ENCODE results near the gene PHLDA3. TPM values are rescaled to one million over a fixed set of nuclear protein-coding genes. Genes with fewer than 3 reads are reported as not detected.

The PHLDA3 gene
- total RNA-seq, 1 donor from 2014 or later = 115 TPM

DNA sequence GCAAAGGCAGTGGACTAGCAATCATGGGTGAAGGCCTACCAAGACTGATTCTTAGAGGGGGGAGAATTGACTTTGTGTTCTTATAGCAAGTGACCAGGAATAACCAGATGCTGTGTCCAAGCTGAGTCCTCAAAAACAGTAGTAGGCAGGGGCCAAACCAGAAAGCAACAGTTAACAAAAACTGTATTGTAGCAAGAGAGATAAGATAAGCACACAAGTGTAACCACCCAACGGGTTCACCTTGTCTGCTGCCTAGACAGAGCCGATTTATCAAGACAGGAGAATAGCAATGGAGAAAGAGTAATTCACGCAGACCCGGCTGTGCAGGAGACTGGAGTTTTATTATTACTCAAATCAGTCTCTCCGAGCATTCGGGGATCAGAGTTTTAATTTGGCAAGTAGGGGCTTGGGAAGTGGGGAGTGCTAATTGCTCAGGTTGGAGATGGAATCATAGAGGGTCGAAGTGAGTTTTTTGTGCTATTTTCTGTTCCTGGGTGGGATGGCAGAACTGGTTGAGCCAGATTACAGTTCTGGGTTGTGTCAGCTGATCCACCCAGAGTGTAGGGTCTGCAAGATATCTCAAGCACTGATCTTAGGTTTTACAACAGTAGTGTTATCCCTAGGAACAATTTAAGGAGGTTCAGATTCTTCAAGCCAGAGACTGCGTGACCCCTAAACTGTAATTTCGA, 46.2 kb upstream of the PHLDA3 start:
- Mint-ChIP-seq H3K4me1 (ENCODE audit: low read depth) (peaks cover 24% of the 10 kb centered on the region), H3K9me3 (ENCODE audit: low read depth) (no peaks in the 10 kb centered on the region), H3K4me3 (ENCODE audit: unreplicated experiment) (no peak overlapping the region), H3K36me3 (ENCODE audit: low read depth) (no peaks in the 10 kb centered on the region), H3K27ac (ENCODE audit: unreplicated experiment) (no peak overlapping the region), H3K27me3 (ENCODE audit: low read depth) (no peaks in the 10 kb centered on the region)
- TF ChIP-seq, protein P1, sequence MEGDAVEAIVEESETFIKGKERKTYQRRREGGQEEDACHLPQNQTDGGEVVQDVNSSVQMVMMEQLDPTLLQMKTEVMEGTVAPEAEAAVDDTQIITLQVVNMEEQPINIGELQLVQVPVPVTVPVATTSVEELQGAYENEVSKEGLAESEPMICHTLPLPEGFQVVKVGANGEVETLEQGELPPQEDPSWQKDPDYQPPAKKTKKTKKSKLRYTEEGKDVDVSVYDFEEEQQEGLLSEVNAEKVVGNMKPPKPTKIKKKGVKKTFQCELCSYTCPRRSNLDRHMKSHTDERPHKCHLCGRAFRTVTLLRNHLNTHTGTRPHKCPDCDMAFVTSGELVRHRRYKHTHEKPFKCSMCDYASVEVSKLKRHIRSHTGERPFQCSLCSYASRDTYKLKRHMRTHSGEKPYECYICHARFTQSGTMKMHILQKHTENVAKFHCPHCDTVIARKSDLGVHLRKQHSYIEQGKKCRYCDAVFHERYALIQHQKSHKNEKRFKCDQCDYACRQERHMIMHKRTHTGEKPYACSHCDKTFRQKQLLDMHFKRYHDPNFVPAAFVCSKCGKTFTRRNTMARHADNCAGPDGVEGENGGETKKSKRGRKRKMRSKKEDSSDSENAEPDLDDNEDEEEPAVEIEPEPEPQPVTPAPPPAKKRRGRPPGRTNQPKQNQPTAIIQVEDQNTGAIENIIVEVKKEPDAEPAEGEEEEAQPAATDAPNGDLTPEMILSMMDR (IDR thresholded peaks at IDR 0.05) = no peak
- no peak for DNase-seq (ENCODE audit: low spot score)

DNA sequence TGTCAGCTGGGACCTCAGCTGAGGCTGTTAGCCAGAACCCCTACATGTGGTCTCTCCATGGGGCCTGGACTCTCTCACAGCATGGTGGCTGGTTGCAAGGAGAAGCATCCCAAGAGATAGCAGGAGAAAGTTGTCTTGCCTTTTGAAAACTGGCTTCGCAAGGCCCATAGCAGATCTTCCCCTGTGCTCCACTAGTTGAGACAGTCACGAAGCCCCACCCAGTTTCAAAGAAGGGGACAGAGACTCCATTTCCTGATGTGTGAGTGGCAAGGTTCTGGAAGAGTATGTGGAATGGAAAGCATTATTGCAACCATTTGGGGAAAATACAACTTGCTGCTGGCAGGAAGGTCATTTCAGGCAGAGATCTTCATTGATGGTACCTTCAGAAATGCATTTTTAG, 45.5 kb upstream of the PHLDA3 start:
- DNase-seq (ENCODE audit: low spot score) = no peak
- H3K4me1 Mint-ChIP-seq (ENCODE audit: low read depth) = peaks cover 24% of the 10 kb centered on the region
- TF ChIP-seq, protein P1 (IDR thresholded peaks at IDR 0.05) = no peak
- H3K27ac Mint-ChIP-seq (ENCODE audit: unreplicated experiment) = no peak overlapping the region
- no peaks in the 10 kb centered on the region for H3K36me3 Mint-ChIP-seq (ENCODE audit: low read depth)
- H3K4me3 Mint-ChIP-seq (ENCODE audit: unreplicated experiment) = no peak overlapping the region
- no peaks in the 10 kb centered on the region for H3K9me3 Mint-ChIP-seq (ENCODE audit: low read depth)
- no peaks in the 10 kb centered on the region for H3K27me3 Mint-ChIP-seq (ENCODE audit: low read depth)

GRCh38 chr1:201513498-201514243, 44.7 kb upstream of the PHLDA3 start:
- Mint-ChIP-seq H3K27ac (ENCODE audit: unreplicated experiment) (peak overlapping the region; percentile 2), H3K27me3 (ENCODE audit: low read depth) (no peaks in the 10 kb centered on the region), H3K4me3 (ENCODE audit: unreplicated experiment) (no peak overlapping the region), H3K4me1 (ENCODE audit: low read depth) (peaks cover 29% of the 10 kb centered on the region), H3K36me3 (ENCODE audit: low read depth) (no peaks in the 10 kb centered on the region), H3K9me3 (ENCODE audit: low read depth) (no peaks in the 10 kb centered on the region)
- no peak for DNase-seq (ENCODE audit: low spot score)
- TF ChIP-seq, protein P1 (IDR thresholded peaks at IDR 0.05) = no peak

- Mint-ChIP-seq H3K4me3 (ENCODE audit: unreplicated experiment) (peak overlapping the region; percentile 14), H3K36me3 (ENCODE audit: low read depth) (no peaks in the 10 kb centered on the region), H3K27me3 (ENCODE audit: low read depth) (no peaks in the 10 kb centered on the region), H3K27ac (ENCODE audit: unreplicated experiment) (peak overlapping the region; percentile 84), H3K4me1 (ENCODE audit: low read depth) (peaks cover 29% of the 10 kb centered on the region), H3K9me3 (ENCODE audit: low read depth) (no peaks in the 10 kb centered on the region)
- TF ChIP-seq, protein P1 (IDR thresholded peaks at IDR 0.05) = no peak
- DNase-seq (ENCODE audit: low spot score) = no peak
Measured at GRCh38 chr1:201511941-201512539, 43.1 kb upstream of the PHLDA3 start.

- H3K36me3 Mint-ChIP-seq (ENCODE audit: low read depth) = no peaks in the 10 kb centered on the region
- TF ChIP-seq, protein P1 (IDR thresholded peaks at IDR 0.05) = no peak
- H3K4me3 Mint-ChIP-seq (ENCODE audit: unreplicated experiment) = no peak overlapping the region
- H3K27me3 Mint-ChIP-seq (ENCODE audit: low read depth) = no peaks in the 10 kb centered on the region
- DNase-seq (ENCODE audit: low spot score) = no peak
- peaks cover 29% of the 10 kb centered on the region for H3K4me1 Mint-ChIP-seq (ENCODE audit: low read depth)
- H3K27ac Mint-ChIP-seq (ENCODE audit: unreplicated experiment) = peak overlapping the region; percentile 84
- H3K9me3 Mint-ChIP-seq (ENCODE audit: low read depth) = no peaks in the 10 kb centered on the region
Measured at GRCh38 chr1:201511396-201511940, 42.5 kb upstream of the PHLDA3 start.
